Inflammatory macrophage treated with lipopolysaccharide for 4 hours (primary cell): ENCODE measurements around the gene OR1L4.

ENCODE experiments used
- DNase-seq: peaks from one replicate; pipeline ENCODE4 v3.0.0-alpha.2; 2020

The OR1L4 gene, protein sequence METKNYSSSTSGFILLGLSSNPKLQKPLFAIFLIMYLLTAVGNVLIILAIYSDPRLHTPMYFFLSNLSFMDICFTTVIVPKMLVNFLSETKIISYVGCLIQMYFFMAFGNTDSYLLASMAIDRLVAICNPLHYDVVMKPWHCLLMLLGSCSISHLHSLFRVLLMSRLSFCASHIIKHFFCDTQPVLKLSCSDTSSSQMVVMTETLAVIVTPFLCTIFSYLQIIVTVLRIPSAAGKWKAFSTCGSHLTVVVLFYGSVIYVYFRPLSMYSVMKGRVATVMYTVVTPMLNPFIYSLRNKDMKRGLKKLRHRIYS

GRCh38 chr9:122723690-122724089, at the start of gene OR1L4:
OR1L4 (plus strand) TSS chr9:122723990; CDS start chr9:122723990, 0 bp downstream.
- no peak for DNase-seq

DNA sequence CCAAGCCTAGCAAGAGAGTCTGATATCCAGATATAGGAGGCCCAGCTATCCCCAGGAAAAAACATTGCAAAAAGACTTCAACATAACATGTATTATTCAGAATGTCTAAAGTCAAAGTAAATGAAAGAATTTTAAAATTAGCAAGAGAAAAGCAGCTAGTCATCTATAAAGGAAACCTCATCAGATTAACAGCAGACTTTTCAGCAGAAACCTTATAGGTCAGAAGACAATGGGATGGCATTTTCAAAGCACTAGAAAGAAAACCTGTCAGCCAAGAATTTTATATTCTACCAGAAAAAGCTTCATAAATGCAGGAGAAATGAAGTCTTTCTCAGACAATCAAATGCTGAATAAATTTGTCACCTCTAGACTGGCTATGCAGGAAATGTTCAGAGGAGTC, 38.9 kb upstream of the OR1L4 start:
- no peak for DNase-seq

- DNase-seq: no peak
Observed at GRCh38 chr9:122695696-122696095, 28.1 kb upstream of the OR1L4 start.

DNA sequence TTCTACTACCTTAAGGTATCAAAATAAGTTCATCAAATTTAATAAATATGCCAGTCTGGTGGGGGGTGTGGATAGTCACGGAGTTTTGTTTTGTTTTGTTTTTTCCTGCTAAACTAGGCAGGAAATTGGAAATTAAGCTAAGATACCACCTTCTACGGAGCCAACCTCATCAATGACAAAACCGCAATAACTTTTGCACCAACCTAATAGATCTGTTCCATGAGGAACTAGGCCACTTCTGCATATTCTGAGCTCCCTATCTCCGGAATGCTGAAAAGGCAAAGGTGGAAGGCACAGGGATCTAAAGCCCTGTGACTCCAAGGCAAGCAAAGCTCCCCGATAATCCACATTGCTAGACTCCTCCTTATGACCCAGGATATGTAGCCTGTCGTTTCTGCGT, 5.8 kb upstream of the OR1L4 start:
- DNase-seq: no peak

DNA sequence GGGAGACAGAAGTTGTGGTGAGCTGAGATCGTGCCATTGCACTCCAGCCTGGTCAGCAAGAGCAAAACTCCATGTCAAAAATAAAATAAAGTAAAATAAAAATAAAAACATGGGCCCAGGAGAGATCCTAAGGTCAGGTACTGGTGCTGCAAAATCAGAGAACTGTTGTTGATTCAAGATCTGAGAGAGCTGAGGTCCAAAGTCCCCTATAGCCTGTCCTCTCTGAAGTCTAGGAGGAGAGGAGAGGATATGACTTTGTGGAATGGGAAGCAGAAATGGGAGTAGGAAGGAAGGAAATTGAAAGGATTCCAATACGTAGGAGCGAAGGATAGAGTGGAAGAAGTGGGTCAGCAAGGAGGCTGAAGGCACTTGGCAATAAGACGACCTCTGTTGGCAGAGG, 4.6 kb upstream of the OR1L4 start:
- DNase-seq: no peak

DNA sequence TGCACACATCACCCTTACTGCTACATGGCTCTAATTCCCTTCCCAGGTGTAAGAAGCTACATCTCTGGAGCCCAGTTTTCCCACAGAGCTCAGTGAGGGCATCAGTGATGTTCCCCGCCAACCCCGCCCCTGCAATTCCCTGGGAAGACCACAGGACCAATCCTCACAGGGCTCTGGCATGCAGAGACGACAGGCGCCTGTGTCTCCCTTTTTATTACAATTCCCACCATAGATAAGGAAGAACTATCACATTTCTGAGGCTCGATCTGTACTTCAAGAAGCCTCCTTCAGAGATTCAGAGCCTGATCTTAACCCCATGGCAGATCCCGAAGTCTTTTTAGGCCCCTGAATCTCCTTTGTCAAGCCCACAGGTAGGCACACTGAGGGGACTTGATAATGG, 18.2 kb downstream of the OR1L4 start, which contains the start of gene OR1L6:
TSS of gene OR1L6 (plus strand) at position 301 of the 400 bp plus-strand sequence. CDS start 7,545 bp downstream, outside the sequence.
- no peak for DNase-seq

DNA sequence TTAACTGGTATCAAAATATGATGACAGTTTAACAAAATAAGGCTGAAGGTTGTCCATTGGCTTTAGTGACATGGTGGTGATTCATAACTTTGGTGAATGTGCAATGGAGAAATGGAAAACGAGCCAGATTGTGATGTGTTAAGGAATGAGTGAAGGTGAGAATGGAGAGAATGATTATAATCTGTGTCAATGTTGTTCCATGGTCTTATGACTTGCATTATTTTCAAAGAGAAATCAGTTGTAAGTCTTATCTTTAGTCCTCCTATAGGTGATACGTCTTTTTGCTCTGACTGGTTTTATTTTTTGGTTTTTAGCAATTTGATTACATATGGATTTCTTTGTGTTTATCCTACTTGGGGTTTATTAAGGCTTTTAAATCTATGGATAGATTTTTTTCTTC, 31.0 kb downstream of the OR1L4 start:
- no peak for DNase-seq

DNA sequence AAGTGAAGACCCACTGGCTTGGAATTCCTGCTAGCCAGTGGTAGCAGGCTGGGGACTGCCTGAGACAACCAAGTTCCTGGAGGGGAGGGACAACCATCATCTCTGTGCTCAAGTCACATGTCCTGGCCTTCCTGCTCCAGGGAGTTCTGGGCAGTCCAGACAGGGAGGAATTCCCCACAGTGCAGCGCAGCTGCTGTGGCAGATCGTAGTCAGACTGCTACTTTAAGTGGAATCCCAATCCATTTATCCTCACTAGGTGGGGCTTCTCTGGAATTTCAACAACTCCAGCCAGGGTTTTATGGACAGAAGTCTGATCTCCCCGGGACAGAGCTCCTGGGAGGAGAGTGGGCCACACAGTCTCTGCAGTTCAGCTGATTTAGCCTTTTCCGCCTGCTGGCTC, 44.0 kb downstream of the OR1L4 start:
- no peak for DNase-seq
